IPS-18c (cell line): ENCODE measurements around the gene PPP1R1C.
A peak's percentile ranks its signal among the peaks of the same experiment; 100 is the strongest.
"Not testable (repeated sequence)": the region's sequence is repeated elsewhere in the genome, so short reads cannot be mapped to it uniquely, and the experiment has no call there.

Source experiments
- H3K4me3 ChIP-seq: 2 replicates; pipeline ENCODE4 v1.7.0; 2013; ENCODE audit warnings: low read depth, mild to moderate bottlenecking, low read length, moderate library complexity; ENCODE audit not compliant: insufficient read depth
- H3K9me3 ChIP-seq: one replicate; pipeline ENCODE4 v1.6.1; 2013; ENCODE audit warnings: mild to moderate bottlenecking, low read length, moderate library complexity; ENCODE audit not compliant: control insufficient read depth, insufficient read depth

Gene PPP1R1C, protein sequence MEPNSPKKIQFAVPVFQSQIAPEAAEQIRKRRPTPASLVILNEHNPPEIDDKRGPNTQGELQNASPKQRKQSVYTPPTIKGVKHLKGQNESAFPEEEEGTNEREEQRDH

DNA sequence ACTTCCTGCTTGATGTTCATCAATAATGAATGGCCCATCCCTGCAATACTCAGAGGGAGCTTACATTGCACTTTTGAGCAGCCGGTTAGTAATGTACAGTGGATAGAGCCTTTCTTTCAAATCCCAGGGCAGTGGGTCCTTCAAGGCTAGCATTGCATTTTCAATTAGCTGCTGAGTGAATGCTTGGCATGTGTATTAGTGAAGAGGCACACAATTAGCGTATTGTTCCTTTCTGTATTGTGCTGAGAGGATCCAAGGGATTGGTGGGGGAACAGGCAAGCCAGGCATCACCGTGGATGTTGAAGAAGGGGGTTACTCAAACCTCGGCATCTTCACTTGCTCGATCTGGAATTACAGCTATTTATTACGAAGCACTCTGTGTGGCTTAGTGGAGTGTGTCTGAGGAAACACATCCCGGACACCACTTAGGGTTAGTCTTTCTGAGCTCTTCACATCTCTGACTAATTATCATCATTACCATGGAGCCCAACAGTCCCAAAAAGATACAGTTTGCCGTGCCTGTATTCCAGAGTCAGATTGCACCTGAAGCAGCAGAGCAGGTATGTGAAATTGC, at the start of gene PPP1R1C:
PPP1R1C (plus strand) TSS at position 222 of the 574 bp plus-strand sequence; CDS start at position 480, 258 bp downstream.
- no peak within 1 kb of the TSS for H3K4me3 ChIP-seq
- H3K9me3 ChIP-seq, result no peaks in the 10 kb centered on the region

DNA sequence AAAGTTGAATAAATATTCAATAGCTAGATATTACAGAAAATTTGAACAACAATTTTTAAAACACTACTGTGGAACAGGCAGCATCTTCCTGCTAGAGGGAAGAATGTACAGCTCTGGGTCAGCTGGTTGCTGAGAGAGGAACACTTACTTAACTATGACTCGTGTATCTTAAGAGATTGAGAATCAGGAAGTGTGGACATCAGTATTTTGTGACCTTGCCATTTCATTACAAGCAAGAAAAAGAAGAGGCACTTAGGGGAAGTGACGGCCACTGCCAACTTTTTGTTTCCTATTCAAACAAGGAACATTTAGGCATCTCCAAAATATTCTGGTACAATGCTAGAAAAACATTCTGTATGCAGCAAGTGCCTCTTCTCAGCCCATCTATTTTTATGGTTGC, 48.2 kb upstream of the PPP1R1C start:
- Histone ChIP-seq H3K9me3 (peaks cover 2% of the 10 kb centered on the region), H3K4me3 (no peak overlapping the region)

DNA sequence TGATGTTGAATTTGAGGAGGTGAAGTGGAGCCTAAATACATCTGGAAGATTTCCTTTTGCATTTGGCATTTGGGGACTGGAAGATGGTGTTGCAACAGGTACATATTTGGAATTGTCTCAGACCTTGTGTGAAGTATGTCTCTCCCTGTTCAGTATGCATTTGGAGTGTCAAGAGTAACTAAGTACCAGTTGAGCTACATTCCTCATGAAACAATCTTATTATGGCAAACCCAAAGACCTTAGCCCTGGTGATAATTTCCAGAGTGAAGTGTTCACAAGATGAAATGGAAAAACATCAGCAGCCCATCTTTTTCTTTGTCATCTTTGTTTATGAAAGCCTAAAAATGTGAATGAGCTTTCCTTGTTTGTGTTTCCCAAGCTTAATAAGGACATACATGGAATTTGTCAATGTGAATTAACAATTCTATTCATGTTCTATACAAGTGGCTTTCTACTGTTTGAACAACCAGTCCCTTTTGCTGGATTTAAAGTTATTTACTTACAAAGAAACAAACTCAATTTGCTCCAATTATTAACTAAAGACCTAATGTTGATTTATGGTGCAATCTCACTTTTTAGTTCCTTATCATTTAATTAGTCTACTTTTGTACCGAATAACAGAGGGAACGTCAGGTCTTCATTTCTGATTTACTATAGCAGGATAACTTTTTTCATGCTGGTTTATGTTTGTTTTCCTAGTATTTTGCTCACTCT, 42.1 kb upstream of the PPP1R1C start:
- peaks cover 2% of the 10 kb centered on the region for H3K9me3 ChIP-seq
- H3K4me3 ChIP-seq, result no peak overlapping the region

DNA sequence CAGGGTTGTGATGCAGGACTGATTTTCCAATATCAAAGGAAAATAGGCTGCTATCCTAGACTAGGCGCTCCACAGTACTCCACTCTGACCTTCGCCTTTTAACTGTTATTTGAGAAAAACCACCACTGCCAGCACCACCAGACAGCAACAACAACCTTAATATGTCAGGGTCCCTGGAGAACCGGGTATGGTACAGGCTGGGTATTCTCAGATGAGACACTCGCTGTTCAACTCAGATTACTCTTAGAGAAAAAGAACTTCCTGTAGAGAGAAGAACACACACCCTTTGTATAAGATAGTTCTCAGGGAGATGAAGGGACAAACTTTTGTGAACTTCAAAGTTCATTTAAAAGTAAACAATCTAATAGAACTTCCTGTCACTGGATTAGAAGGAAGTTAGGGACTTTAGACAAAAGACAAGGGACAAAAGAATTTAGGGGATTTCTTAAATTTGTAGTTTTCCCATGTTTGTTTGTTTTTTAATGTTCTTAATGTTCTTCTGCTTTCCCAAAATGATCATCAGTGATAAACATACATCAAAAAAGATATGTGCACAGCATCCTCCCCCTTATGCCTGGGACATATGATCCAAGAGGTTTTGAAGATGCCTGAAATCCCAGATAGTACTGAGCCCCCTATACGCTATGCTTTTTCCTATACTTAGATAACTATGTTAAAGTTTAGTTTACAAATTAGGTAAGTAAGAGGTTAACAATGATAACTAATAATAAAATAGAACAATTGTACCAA, 41.3 kb upstream of the PPP1R1C start:
- H3K9me3 ChIP-seq, result peaks cover 2% of the 10 kb centered on the region
- no peak overlapping the region for H3K4me3 ChIP-seq

DNA sequence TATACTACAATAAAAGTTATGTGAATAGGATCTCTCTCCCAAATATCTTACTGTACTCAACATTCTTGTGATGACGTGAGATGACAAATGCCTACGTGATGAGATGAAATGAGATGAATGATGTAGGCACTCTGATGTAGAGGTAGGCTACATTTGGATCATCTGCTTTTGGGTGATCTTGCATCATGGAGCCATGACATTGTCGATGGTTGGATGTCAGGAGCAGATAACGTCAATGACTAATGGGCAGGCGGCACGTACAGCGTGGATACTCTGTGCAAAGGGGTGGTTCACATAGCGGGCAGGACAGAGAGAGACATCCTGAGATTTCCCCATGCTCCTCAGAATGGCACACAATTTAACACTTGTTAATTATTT, 40.8 kb upstream of the PPP1R1C start:
- peaks cover 2% of the 10 kb centered on the region for H3K9me3 ChIP-seq
- H3K4me3 ChIP-seq, result no peak overlapping the region

DNA sequence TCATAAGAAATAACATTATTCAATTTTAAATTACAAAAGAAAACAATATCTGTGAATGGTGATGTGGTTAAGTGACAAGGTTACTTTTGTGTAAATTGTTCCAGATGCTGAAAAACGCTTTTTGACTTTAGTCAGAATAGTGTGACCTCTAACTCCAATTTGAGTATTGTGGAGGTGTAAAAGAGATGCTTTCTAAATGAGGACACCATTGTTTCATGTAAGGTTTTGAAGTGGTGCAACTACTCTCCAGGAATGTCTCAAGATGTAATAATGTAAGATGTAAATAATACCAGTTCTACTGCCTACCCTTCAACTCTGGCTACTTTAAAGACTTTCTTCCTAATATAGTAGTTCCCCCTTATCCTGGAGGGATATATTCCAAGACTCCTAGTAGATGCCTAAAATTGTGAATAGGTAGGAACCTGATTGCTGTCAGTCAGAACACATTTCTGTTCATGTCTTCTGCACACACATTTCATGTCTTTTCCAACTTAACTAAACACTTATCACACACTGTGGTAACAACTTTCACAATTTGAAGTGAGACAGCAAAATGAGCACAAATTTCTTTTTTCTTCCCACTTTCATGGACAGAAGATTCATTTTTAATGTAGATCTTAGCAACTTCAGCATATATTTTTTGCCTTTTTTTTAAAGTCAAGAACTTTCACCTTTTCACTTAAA, 39.1 kb upstream of the PPP1R1C start:
- H3K4me3 ChIP-seq, result no peak overlapping the region
- H3K9me3 ChIP-seq, result peaks cover 2% of the 10 kb centered on the region

DNA sequence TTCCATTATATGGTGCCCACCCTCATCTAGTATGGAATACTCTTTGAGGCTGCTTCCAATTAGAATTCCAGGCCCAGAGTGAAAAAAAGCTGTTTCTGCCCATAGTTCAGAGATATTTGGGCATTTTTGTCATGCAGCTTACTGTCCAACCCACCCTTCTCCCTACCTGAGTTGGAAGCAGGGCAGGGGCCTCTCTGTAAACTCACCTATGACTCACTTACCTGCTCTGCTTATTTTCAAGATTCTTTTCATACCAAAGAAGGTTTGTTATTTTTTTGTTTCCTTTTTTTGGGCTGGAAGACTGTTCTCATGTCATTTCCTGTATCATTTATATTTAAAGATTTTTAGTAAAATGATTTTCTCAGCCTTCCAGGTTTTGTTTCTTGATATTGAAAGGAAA, 38.4 kb upstream of the PPP1R1C start:
- no peaks in the 10 kb centered on the region for H3K9me3 ChIP-seq

DNA sequence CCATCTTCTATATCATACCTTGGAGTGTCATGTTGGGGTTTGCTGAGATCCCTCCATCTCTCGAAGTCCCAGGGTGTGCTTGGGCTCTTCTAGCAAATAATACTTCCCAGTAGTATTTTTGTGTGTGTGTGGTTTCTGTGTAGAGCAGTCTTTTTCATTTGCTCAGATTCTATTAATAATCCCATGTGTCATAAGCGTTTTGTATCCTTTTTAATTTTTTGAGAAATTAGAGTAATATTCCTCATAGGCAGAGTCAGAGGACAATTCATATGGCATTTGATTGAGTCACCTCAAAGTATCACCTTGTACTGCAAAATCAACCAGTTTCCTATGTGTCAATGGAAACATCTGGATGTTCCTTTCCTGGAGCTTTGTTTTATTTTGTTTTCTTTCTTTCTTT, 37.4 kb upstream of the PPP1R1C start:
- H3K4me3 ChIP-seq, result no peak overlapping the region
- no peaks in the 10 kb centered on the region for H3K9me3 ChIP-seq

More for the DNA sequence above, 38.4 kb upstream of the PPP1R1C start:
- H3K4me3 ChIP-seq, result no peak overlapping the region

DNA sequence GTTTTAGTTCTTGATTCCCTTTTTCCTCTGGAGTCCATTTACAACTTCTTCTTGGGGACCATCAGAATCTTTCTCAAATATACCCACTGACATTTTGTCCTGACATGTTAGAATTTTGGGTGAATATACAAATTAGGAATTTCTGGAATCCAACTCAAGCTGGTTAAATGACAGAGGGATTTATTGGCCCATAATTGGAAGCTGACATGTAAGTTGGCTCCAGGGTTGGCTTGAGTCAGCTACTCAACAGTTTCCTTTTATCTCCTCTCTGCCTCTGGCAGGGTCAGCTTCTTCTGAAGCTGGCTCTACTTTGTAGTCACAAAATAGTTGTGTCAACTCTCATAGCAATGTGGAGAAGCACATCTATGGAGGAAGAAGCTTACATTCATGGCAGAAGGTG, 36.6 kb upstream of the PPP1R1C start:
- no peak overlapping the region for H3K4me3 ChIP-seq
- no peaks in the 10 kb centered on the region for H3K9me3 ChIP-seq

DNA sequence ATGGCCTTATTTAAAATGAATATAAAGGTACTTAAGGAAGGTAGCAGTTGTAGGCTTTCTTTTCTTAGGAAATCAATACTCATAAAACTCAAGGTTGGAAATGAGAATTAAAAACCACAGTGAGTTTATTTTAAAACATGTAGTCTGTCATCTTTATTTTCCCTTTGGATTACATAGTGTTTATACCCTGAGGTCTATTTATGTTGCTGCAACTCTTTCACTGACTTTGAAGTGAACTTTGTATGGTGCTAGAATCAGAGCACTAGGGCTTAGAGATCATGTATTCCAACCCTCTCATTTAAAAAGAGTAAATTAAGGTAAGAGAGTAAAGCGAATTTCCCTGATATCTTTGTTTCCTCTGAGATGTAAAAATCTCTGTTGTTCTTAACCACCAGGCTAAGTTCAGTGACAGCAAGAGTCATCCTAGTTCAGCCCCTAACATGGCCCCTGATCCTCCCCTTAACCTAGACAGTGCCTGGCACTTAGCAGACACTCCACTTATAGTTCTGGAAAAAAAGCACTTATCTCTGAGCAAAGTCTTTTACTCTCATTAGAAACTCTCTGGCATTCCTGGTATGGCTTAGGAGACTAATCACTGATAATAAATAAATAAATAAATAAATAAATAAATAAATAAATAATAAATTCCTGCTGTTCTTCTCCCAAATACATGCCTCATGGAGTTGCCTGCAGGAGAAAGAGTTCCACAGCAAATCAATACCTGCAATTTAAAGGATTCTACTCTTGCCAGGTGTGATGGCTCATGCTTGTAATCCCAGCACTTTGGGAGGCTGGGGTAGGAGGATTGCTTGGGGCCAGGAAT, 33.0 kb upstream of the PPP1R1C start:
- no peak overlapping the region for H3K4me3 ChIP-seq

DNA sequence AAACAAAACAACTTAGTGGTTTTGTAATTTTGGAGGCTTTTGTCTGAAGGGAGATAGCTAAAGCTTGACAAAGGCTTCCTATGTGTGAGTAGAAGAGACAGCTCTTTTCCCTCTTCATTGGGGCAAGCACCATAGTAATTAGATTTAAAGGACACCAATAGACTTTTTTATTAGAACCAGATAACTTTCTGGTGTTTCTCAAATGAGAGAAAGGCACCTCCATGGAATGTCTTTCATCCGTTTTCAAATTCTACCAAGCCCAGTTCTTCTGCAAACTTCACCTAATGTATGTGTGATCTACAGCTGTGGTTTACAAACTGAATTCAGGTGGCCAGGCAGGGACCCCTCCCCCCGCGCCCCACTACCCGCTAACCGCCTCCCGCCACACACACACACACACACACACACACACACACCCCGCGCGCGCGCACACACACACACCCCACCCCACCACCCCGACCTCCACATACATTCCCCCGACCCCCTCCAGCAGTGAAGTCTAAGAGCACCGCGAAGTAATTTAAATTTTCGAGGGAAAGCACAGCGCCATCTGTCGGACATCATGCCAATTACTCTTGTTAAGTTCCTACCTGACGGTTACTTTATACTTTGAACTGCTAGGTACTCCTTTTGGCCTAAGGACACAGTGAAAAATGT, 31.6 kb upstream of the PPP1R1C start:
- Histone ChIP-seq H3K9me3 (no peaks in the 10 kb centered on the region), H3K4me3 (peak overlapping the region; percentile 36)

More for the DNA sequence above, 33.0 kb upstream of the PPP1R1C start:
- no peaks in the 10 kb centered on the region for H3K9me3 ChIP-seq

DNA sequence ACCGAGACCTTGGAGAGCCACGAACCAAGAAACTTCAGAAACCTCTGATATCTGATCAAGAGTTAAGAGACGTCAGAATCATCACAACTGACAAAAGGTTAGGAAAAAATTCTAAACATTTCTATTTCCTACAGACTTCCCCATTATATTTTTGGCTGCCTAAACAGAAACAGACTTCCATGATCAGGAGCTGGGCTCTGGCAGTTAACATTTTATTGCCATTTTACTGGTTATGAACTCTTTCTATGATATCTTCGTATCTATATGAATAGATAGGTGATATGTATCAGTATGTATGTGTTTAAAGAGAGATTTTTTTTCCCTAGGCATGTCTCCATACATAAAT, 31.1 kb upstream of the PPP1R1C start:
- H3K9me3 ChIP-seq, result no peaks in the 10 kb centered on the region
- no peak overlapping the region for H3K4me3 ChIP-seq

DNA sequence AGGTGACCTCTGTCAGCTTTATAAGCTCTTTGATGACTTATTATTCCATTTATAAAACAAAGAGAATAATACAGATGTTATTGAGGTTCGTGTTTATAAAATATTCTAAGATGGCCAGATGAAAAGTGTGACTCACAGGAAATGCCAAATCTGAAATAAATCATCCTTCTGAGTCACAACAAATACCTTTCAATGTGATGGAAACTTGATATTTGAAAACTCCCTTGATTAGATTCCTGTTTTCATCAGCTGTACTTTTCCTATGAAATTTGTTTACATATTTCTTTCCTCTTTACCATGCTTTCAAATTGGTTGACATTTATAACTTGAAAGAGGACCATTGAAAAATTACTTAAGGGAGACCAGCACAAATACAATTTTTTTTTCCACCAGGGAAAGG, 30.6 kb upstream of the PPP1R1C start:
- no peaks in the 10 kb centered on the region for H3K9me3 ChIP-seq
- H3K4me3 ChIP-seq, result no peak overlapping the region

DNA sequence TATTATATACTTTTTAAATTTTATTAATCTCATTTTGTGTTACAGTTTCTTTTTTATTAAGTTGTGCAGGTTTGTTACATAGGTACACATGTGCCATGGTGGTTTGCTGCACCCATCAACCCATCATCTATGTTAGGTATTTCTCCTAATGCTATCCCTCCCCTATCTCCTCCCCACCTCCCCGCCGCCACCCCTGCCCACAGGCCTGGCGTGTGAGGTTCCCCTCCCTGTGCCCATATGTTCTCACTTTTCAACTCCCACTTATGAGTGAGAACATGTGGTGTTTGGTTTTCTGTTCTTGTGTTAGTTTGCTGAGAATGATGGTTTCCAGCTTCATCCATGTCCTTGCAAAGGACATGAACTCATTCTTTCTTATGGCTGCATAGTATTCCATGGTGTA, 29.8 kb upstream of the PPP1R1C start:
- H3K4me3 ChIP-seq, H3K9me3 ChIP-seq: not testable (repeated sequence)

DNA sequence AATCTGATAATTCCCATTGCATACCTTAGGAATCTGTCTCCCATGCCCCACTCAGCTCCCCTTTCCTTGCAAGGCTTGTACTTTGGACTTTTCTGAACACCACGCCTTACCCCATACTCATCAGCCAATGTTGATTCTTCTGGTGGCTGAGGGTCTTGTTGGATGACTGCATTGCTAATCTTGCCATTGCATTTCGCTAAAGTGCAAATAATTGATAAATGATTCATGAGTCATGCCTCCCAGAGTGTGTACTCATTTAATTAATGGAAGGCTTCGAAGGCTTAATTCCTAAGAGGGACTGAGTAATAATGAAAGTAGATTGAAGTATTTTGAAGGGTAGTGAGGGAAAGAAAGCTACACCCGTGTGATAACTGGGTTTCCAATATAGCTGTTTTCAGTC, 28.0 kb upstream of the PPP1R1C start:
- Histone ChIP-seq H3K9me3 (no peaks in the 10 kb centered on the region), H3K4me3 (no peak overlapping the region)

DNA sequence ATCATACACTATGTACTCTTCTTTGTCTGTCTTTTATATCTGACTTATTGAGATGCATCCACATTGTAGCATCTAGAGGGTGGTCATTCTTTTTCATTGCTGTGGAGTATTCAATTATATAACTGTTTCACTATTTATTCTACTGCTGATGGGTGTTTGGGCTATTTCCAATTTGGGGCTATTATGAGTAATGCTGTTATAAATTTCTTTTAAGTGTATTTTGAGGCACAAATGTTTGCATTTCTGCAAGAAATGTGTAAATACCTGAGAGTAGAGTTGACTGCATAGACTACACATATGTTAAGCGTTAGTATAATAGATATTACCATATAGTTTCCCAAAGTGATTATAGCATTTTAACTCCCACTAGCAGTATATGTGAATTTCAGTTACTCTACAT, 26.9 kb upstream of the PPP1R1C start:
- no peak overlapping the region for H3K4me3 ChIP-seq
- no peaks in the 10 kb centered on the region for H3K9me3 ChIP-seq
